ENCODE data around the gene PTPRN2. TPM values are rescaled to one million over a fixed set of nuclear protein-coding genes. Genes with fewer than 3 reads are reported as not detected.

PTPRN2 gene
- total and polyA plus RNA-seq, 2 donors (not counting 1 experiment from before 2014, with no cell fraction given): 0.54 to 1.2 TPM

DNA sequence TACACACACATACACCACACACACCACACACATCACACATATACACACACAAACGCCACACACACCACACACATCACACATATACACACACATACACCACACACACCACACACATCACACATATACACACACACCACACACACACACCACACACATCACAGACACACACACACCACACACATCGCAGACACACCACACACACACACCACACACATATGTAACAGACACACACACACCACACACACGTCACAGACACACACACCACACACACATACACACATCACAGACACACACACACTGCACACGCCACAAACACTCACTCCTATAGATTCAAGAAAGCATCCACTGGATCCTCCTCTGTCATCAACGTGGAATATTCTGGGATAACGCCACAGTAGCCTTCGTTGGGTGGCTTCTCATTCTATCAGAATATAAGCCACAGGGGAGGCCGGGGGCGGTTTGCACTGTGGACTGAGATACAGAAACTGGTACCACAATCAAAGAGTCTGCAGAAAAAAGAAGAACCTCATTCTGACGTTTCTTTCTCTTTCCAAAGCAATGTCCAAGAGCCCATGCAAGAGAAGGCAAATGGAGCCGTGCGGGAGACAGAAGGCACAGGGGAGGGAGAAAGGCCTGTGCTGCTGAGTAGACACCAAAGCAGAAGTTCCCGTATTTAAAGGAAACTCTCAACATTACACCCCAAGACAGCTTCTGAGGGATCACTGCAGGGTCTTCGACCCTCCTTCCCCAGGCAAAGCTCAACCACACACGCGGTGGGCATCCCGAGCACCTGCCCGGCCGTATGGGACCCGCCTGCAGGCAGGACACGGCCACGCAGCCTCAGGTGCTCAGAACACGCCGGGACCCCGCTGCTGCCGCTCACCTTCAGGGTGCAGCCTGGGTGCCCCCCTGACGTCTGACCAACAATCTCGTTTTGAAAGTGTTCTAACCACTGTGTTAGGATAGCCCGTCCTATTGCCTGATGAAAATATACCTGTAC, 929.6 kb downstream of the PTPRN2 start:
- Histone ChIP-seq H3K9me3 (ENCODE audit: control insufficient read depth, insufficient read depth, low read depth, low read length) (no peaks in the 10 kb centered on the region), H2AFZ (ENCODE audit: low read length) (no peak overlapping the region), H3K79me2 (ENCODE audit: control insufficient read depth, insufficient read depth, low read length) (no peaks in the 10 kb centered on the region), H3K4me3 (replicated peaks in 1 of 4; ENCODE audit: control extremely low read depth in 1 of 4, insufficient read depth in 1 of 4, low read depth in 3 of 4, low read length in 4 of 4) (no peak overlapping the region), H3K27me3 (ENCODE audit: control insufficient read depth, insufficient read depth, low read length) (no peaks in the 10 kb centered on the region), H3K27ac (ENCODE audit: insufficient read depth, low read length) (no peak overlapping the region), H4K20me1 (ENCODE audit: control insufficient read depth, extremely low read depth, insufficient read depth, low read length) (no peaks in the 10 kb centered on the region), H3K9ac (ENCODE audit: insufficient read depth, low read length) (no peak overlapping the region), H3K36me3 (ENCODE audit: control insufficient read depth, insufficient read depth, low read length) (no peaks in the 10 kb centered on the region), H3K4me1 (ENCODE audit: control insufficient read depth, extremely low read depth, insufficient read depth, low read length) (no peaks in the 10 kb centered on the region), H3K4me2 (ENCODE audit: extremely low read depth, insufficient read depth, low read length) (no peak overlapping the region)
- no peak for DNase-seq (ENCODE audit: low read depth in 2 of 2)
- no peak for TF ChIP-seq EZH2 (IDR thresholded peaks at IDR 0.05; ENCODE audit: low read length, missing control alignments)
- TF ChIP-seq, protein P1, sequence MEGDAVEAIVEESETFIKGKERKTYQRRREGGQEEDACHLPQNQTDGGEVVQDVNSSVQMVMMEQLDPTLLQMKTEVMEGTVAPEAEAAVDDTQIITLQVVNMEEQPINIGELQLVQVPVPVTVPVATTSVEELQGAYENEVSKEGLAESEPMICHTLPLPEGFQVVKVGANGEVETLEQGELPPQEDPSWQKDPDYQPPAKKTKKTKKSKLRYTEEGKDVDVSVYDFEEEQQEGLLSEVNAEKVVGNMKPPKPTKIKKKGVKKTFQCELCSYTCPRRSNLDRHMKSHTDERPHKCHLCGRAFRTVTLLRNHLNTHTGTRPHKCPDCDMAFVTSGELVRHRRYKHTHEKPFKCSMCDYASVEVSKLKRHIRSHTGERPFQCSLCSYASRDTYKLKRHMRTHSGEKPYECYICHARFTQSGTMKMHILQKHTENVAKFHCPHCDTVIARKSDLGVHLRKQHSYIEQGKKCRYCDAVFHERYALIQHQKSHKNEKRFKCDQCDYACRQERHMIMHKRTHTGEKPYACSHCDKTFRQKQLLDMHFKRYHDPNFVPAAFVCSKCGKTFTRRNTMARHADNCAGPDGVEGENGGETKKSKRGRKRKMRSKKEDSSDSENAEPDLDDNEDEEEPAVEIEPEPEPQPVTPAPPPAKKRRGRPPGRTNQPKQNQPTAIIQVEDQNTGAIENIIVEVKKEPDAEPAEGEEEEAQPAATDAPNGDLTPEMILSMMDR (conservative IDR thresholded peaks at IDR 0.05 in 1 of 2, IDR thresholded peaks at IDR 0.05 in 1 of 2; ENCODE audit: low read depth in 1 of 2, low read length in 2 of 2): no peak

DNA sequence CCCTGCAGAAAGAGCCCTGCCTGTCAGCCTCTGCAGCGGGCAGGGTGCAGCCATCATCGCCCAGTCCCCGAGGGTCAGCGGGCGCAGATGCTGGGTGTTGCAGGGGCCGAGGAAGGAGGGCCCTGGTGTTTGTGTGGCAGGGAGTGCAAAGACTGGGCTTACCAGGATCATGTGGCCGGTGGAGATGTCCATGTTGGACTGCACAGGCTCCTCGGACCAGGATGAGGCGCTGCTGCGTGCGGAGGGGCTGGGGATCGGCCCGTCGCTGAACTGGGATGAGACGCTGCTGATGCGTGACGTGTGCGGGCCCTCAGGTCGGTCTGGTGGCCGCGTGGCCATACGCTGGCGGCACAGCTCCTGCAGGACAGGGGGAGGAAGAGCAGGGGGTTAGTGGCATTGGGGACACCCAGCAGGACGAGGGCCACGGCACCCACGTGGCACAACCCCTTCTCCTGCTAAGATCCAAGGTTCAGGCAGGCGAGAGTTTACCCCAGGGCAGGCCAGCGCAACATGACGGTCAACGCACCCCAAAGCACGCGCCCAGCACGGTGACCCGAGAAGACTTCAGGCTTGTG, 931.3 kb downstream of the PTPRN2 start:
- Histone ChIP-seq H3K36me3 (ENCODE audit: control insufficient read depth, insufficient read depth, low read length) (no peaks in the 10 kb centered on the region), H3K27ac (ENCODE audit: insufficient read depth, low read length) (no peak overlapping the region), H3K4me2 (ENCODE audit: extremely low read depth, insufficient read depth, low read length) (no peak overlapping the region), H2AFZ (ENCODE audit: low read length) (no peak overlapping the region), H3K27me3 (ENCODE audit: control insufficient read depth, insufficient read depth, low read length) (no peaks in the 10 kb centered on the region), H3K9ac (ENCODE audit: insufficient read depth, low read length) (no peak overlapping the region), H4K20me1 (ENCODE audit: control insufficient read depth, extremely low read depth, insufficient read depth, low read length) (no peaks in the 10 kb centered on the region), H3K4me3 (replicated peaks in 1 of 4; ENCODE audit: control extremely low read depth in 1 of 4, insufficient read depth in 1 of 4, low read depth in 3 of 4, low read length in 4 of 4) (no peak overlapping the region), H3K79me2 (ENCODE audit: control insufficient read depth, insufficient read depth, low read length) (no peaks in the 10 kb centered on the region), H3K9me3 (ENCODE audit: control insufficient read depth, insufficient read depth, low read depth, low read length) (no peaks in the 10 kb centered on the region), H3K4me1 (ENCODE audit: control insufficient read depth, extremely low read depth, insufficient read depth, low read length) (no peaks in the 10 kb centered on the region)
- DNase-seq (ENCODE audit: low read depth in 2 of 2): no peak
- no peak for TF ChIP-seq EZH2 (IDR thresholded peaks at IDR 0.05; ENCODE audit: low read length, missing control alignments)
- TF ChIP-seq, protein P1 (conservative IDR thresholded peaks at IDR 0.05 in 1 of 2, IDR thresholded peaks at IDR 0.05 in 1 of 2; ENCODE audit: low read depth in 1 of 2, low read length in 2 of 2): no peak

DNA sequence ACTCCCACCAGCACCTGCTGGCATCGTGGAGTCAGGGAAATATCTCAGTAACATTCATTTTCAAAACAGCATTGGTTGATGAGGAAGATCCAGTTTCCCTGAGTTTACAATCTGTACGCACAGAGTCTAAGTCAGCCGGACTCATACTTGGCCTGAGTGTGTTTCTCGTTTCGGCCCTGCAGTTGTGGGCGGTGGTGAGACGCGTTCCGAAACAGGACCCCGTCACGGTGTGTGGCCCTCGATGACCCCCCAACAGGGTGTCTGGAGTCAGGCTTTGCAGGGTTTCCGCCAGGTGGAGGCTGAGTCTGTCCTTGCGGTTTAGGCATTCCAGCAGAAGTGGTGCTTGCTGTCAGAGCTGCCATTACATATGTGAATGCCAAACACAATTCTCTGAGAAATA, 933.3 kb downstream of the PTPRN2 start:
- H3K79me2 ChIP-seq (ENCODE audit: control insufficient read depth, insufficient read depth, low read length): no peaks in the 10 kb centered on the region
- H2AFZ ChIP-seq (ENCODE audit: low read length): no peak overlapping the region
- H3K9me3 ChIP-seq (ENCODE audit: control insufficient read depth, insufficient read depth, low read depth, low read length): no peaks in the 10 kb centered on the region
- no peak overlapping the region for H3K27ac ChIP-seq (ENCODE audit: insufficient read depth, low read length)
- H3K4me3 ChIP-seq (replicated peaks in 1 of 4; ENCODE audit: control extremely low read depth in 1 of 4, insufficient read depth in 1 of 4, low read depth in 3 of 4, low read length in 4 of 4): no peak overlapping the region
- no peaks in the 10 kb centered on the region for H3K4me1 ChIP-seq (ENCODE audit: control insufficient read depth, extremely low read depth, insufficient read depth, low read length)
- no peak overlapping the region for H3K9ac ChIP-seq (ENCODE audit: insufficient read depth, low read length)
- DNase-seq (ENCODE audit: low read depth in 2 of 2): no peak
- no peaks in the 10 kb centered on the region for H3K27me3 ChIP-seq (ENCODE audit: control insufficient read depth, insufficient read depth, low read length)
- H3K4me2 ChIP-seq (ENCODE audit: extremely low read depth, insufficient read depth, low read length): no peak overlapping the region
- H3K36me3 ChIP-seq (ENCODE audit: control insufficient read depth, insufficient read depth, low read length): no peaks in the 10 kb centered on the region
- TF ChIP-seq, protein P1 (conservative IDR thresholded peaks at IDR 0.05 in 1 of 2, IDR thresholded peaks at IDR 0.05 in 1 of 2; ENCODE audit: low read depth in 1 of 2, low read length in 2 of 2): no peak
- no peak for TF ChIP-seq EZH2 (IDR thresholded peaks at IDR 0.05; ENCODE audit: low read length, missing control alignments)
- no peaks in the 10 kb centered on the region for H4K20me1 ChIP-seq (ENCODE audit: control insufficient read depth, extremely low read depth, insufficient read depth, low read length)

Measured in fibroblast of lung (primary cell).